Prostate gland (tissue), 2 donors: Measurements from ENCODE around the gene RNF26. TPM values are rescaled to one million over a fixed set of nuclear protein-coding genes. Genes with fewer than 3 reads are reported as not detected.

Experiments used
- DNase-seq: peaks from one replicate; pipeline ENCODE4 v3.0.0-alpha.2; 2019; ENCODE audit warnings: low spot score
- H3K27ac ChIP-seq, 2 donors: fragments of 200-600 bp; sonication (generic); 2 replicates each; pipeline ENCODE4 v1.5.1; 2017 to 2019
- H3K27me3 ChIP-seq: fragments of 200-600 bp; sonication (generic); replicated peaks from 2 replicates; pipeline ENCODE4 v1.5.1; 2019; ENCODE audit not compliant: insufficient read depth
- H3K36me3 ChIP-seq, 2 donors: fragments of 200-600 bp; sonication (generic); 1 replicate in 1 of 2; 2 replicates in 1 of 2; pipeline versions ENCODE4 v1.5.1 to v1.8.1; 2017 to 2019
- H3K4me1 ChIP-seq: fragments of 200-600 bp; sonication (generic); replicated peaks from 2 replicates; pipeline ENCODE4 v1.5.1; 2019
- H3K4me3 ChIP-seq, 2 donors: fragments of 200-600 bp; sonication (generic); 2 replicates each; pipeline ENCODE4 v1.5.1; 2017 to 2019
- H3K9me3 ChIP-seq: fragments of 200-600 bp; sonication (generic); 2 replicates; pipeline ENCODE4 v1.5.1; 2017
- POLR2A ChIP-seq: fragments of 450-650 bp; IDR thresholded peaks from one replicate; pipeline ENCODE4 v1.6.1; 2016; ENCODE audit warnings: antibody characterized with exemption, mild to moderate bottlenecking
- POLR2AphosphoS5 ChIP-seq: sonication (generic); formaldehyde crosslinking; IDR thresholded peaks from one replicate; pipeline ENCODE4 v1.6.1; 2017; ENCODE audit warnings: antibody characterized with exemption
- WGBS: methylation state at CpG from one replicate; pipeline ENCODE4 v1.1.5; 2018; 5-methylcytosine and 5-hydroxymethylcytosine counted together
- intact Hi-C: fragments of 100-400 bp; cut with DNase I; formaldehyde crosslinking; loops from one replicate; pipeline ENCODE4 v1.14.2; 2022
- total RNA-seq, 2 donors: library from RNA; depleted of rRNA; stranded (reverse); fragments of >200 nt; gene quantifications; one replicate each; pipeline ENCODE4 v1.1.0, GENCODE V29; 2016
- TF ChIP-seq, protein P1 (sequence below), 4 experiments: fragments of 200-600 bp in 2 of 4; fragments of 450-650 bp in 2 of 4; sonication (generic) in 2 of 4; IDR thresholded peaks; 1 replicate in 3 of 4; 2 replicates in 1 of 4; pipeline ENCODE4 v1.5.1; 2016 to 2019; ENCODE audit warnings: antibody characterized with exemption in 4 of 4, mild to moderate bottlenecking in 2 of 4, moderate library complexity in 2 of 4

RNF26 gene
- total RNA-seq, 2 donors from 2014 or later = 17.6 to 34.2 TPM

DNA sequence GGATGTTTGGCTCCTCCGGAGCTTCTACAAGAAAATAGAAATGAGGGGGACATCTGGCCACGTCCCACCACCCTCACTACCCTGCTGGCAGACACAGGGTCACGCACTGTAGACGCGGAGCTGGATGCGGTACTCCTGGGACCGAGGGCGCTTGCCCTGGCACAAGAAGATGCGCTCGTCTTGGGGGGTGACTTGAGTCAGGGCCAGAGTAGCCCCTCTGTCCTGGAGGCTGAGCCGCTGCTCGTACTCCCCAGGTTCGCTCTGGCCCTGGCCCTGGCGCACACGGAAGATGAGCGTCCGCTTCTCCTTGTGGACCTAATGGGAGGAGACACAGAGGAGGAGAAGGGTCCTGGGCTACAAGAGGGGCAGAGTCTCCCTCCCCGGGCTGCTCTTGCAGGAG lies 19.6 kb upstream of the RNF26 start:
- DNase-seq = no peak
- WGBS = 66% methylated on average over 15 of the region's 18 CpGs
- intact Hi-C loops = no loop called here
- H3K4me1 ChIP-seq = no peaks in the 10 kb centered on the region
- no peaks in the 10 kb centered on the region for H3K36me3 ChIP-seq
- peak overlapping the region in 1 of 2 donors; percentile 72 for H3K27ac ChIP-seq
- no peak overlapping the region for H3K4me3 ChIP-seq
- TF ChIP-seq, protein P1, sequence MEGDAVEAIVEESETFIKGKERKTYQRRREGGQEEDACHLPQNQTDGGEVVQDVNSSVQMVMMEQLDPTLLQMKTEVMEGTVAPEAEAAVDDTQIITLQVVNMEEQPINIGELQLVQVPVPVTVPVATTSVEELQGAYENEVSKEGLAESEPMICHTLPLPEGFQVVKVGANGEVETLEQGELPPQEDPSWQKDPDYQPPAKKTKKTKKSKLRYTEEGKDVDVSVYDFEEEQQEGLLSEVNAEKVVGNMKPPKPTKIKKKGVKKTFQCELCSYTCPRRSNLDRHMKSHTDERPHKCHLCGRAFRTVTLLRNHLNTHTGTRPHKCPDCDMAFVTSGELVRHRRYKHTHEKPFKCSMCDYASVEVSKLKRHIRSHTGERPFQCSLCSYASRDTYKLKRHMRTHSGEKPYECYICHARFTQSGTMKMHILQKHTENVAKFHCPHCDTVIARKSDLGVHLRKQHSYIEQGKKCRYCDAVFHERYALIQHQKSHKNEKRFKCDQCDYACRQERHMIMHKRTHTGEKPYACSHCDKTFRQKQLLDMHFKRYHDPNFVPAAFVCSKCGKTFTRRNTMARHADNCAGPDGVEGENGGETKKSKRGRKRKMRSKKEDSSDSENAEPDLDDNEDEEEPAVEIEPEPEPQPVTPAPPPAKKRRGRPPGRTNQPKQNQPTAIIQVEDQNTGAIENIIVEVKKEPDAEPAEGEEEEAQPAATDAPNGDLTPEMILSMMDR (IDR thresholded peaks at IDR 0.05) = no peak
- TF ChIP-seq POLR2AphosphoS5 (no peak), POLR2A (no peak)
- H3K27me3 ChIP-seq = peaks cover 2% of the 10 kb centered on the region
- no peaks in the 10 kb centered on the region for H3K9me3 ChIP-seq

DNA sequence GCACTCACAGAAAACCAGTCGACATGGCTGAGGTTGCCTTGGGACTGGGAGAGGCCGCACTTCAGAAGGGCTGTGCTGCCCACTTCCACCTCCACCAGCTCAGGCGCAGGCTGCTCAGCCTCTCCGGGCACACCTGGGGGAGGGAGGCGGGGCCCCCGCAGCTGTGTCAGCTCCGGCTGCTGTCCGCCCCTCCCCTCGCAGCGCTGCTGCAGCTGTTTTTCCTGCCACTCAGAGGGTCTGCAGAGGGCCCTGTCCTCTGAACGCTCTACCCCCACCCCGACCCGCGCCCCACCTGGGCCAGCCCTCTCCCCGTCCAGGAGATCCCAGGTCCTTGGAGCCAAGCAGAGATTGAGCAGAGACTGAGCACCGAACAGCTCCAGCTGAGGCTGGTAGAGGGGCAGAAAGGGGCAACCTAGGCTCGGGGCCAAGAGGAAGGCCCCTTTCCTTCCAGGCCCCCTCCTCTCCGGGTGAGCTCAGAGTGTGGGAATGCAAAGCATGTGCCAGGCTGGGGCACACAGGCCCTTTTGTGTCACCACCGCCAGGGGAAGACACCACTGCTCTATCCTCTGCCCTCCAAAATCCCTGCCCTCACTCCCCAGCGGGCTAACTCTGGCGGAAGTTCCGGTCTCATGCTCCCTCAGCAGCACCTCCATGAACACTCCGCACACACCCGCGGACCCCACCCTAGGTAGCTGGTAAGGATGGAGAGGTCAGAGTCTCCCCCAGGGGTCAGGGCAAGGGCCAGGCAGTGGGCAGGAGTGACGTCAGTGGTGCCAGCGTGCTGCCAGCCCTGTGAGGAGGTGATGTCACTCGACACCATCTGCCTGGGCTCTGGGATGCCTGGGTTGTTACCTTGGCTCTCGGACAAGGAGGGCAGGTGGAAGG lies 19.0 kb upstream of the RNF26 start:
- no peaks in the 10 kb centered on the region for H3K4me1 ChIP-seq
- H3K27ac ChIP-seq = peak overlapping the region; percentile 66 to 72
- no peak for TF ChIP-seq POLR2A
- TF ChIP-seq POLR2AphosphoS5 = no peak
- TF ChIP-seq, protein P1 (IDR thresholded peaks at IDR 0.05) = no peak
- peak overlapping the region; percentile 28 to 40 for H3K4me3 ChIP-seq
- no peaks in the 10 kb centered on the region for H3K36me3 ChIP-seq
- WGBS = 6% methylated on average over 24 of the region's 29 CpGs
- H3K27me3 ChIP-seq = peaks cover 3% of the 10 kb centered on the region
- no peak for DNase-seq
- intact Hi-C loops = loop anchor here (2.0 kb wide), 1 partner anchor 59 kb away; no protein-coding TSS in a partner anchor
- H3K9me3 ChIP-seq = no peaks in the 10 kb centered on the region

DNA sequence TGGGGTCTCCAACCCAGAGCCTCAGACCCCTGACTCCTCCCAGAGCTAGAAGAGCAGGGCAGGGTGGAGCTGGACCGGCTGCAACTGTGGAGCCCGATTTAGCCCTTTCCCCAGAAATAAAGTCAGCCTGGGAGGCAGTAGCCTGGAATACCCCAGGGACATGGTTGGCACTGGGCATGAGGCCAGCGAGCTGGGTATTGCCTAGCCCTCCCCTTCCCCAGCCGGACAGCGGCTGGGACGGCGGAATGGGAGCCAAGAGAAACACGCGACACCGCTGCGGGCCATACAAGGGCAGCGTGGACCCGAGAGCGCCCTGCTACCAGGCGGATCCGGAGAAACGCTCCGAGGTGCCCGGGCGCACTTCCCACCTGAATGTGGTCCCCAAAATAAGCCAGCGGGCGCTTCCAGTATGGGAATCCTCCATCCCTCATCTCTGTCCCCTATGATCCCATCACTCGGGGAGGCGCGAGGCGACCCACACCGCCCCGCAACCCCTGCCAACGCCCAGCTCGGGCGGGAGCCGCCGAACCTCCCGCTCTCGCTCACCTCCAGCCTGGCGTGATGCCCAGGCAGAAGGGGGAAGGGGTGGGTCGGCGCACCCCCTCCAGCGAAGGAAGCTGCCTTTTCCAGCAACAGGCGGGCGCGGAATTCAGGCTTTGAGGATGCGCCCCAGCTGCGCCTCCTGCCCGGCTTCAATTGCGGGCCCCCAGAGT lies 18.2 kb upstream of the RNF26 start:
- peak overlapping the region; percentile 66 to 72 for H3K27ac ChIP-seq
- H3K36me3 ChIP-seq = no peaks in the 10 kb centered on the region
- DNase-seq = no peak
- H3K27me3 ChIP-seq = peaks cover 7% of the 10 kb centered on the region
- no peak for TF ChIP-seq POLR2AphosphoS5
- TF ChIP-seq, protein P1 (IDR thresholded peaks at IDR 0.05) = no peak
- no peak for TF ChIP-seq POLR2A
- peak overlapping the region; percentile 28 to 40 for H3K4me3 ChIP-seq
- H3K9me3 ChIP-seq = no peaks in the 10 kb centered on the region
- WGBS = 2% methylated on average over 34 of the region's 46 CpGs
- no peaks in the 10 kb centered on the region for H3K4me1 ChIP-seq
- intact Hi-C loops = loop anchor here (2.0 kb wide), 1 partner anchor 59 kb away; no protein-coding TSS in a partner anchor

GRCh38 chr11:119316729-119317591 lies 17.4 kb upstream of the RNF26 start, which contains the start of gene MCAM:
Gene MCAM (minus strand): TSS chr11:119317130. CDS start chr11:119317101, 29 bp downstream.
- WGBS = 2% methylated on average over 40 of the region's 74 CpGs
- H3K4me1 ChIP-seq = no peaks in the 10 kb centered on the region
- intact Hi-C loops = loop anchor here (2.0 kb wide), 1 partner anchor 58 kb away; no protein-coding TSS in a partner anchor
- no peaks in the 10 kb centered on the region for H3K9me3 ChIP-seq
- TF ChIP-seq, protein P1 (IDR thresholded peaks at IDR 0.05) = no peak
- no peak for TF ChIP-seq POLR2AphosphoS5
- H3K36me3 ChIP-seq = no peaks in the 10 kb centered on the region
- peaks cover 7% of the 10 kb centered on the region for H3K27me3 ChIP-seq
- H3K4me3 ChIP-seq = peak within 1 kb of the TSS; percentile 28 to 40
- H3K27ac ChIP-seq = peak within 1 kb of the TSS; percentile 66 to 81
- no peak for DNase-seq
